K562 (cell line): ENCODE measurements around the gene CABP4. TPM values are rescaled to one million over a fixed set of nuclear protein-coding genes. Genes with fewer than 3 reads are reported as not detected.

Experiments
- BDP1 ChIP-seq: IDR thresholded peaks from 3 replicates; pipeline ENCODE4 v1.6.1; 2011; ENCODE audit not compliant: insufficient read length, insufficient read depth
- CC2D1A ChIP-seq: fragments of 450-650 bp; IDR thresholded peaks from 2 replicates; pipeline ENCODE4 v1.6.1; 2017; ENCODE audit warnings: mild to moderate bottlenecking
- CTBP1 ChIP-seq: fragments of 450-650 bp; IDR thresholded peaks from 2 replicates; pipeline ENCODE4 v1.6.1; 2016; ENCODE audit warnings: borderline replicate concordance
- CXXC5 ChIP-seq: fragments of 250-450 bp; sonication (Bioruptor Pico); IDR thresholded peaks from 2 replicates; pipeline ENCODE4 v1.8.0; 2022; ENCODE audit warnings: inconsistent platforms, mild to moderate bottlenecking, moderate library complexity
- E2F4 ChIP-seq: sonication (generic); formaldehyde crosslinking; IDR thresholded peaks from 2 replicates; pipeline ENCODE4 v1.8.0; 2022; ENCODE audit warnings: mild to moderate bottlenecking, low read depth, missing genetic modification reagents
- E2F8 ChIP-seq: fragments of 450-650 bp; IDR thresholded peaks from 2 replicates; pipeline ENCODE4 v1.7.1; 2018; ENCODE audit warnings: mild to moderate bottlenecking, low read depth; ENCODE audit not compliant: partially characterized antibody
- GATA2 ChIP-seq: sonication (generic); formaldehyde crosslinking; IDR thresholded peaks from 2 replicates; pipeline ENCODE4 v1.4.0; 2020; ENCODE audit warnings: mild to moderate bottlenecking, missing genetic modification reagents
- HOMEZ ChIP-seq: fragments of 250-450 bp; sonication (Bioruptor Pico); IDR thresholded peaks from 2 replicates; pipeline ENCODE4 v1.4.0; 2020; ENCODE audit warnings: mild to moderate bottlenecking, moderate library complexity
- MYNN ChIP-seq, 2 experiments: sonication (generic); formaldehyde crosslinking in 1 of 2; IDR thresholded peaks; 2 replicates each; pipeline versions ENCODE4 v1.5.0 to v1.6.1; 2016 to 2020; ENCODE audit warnings: antibody characterized with exemption in 1 of 2, missing genetic modification reagents in 1 of 2
- NR0B1 ChIP-seq: fragments of 450-650 bp; IDR thresholded peaks from one replicate; pipeline ENCODE4 v1.6.1; 2018; ENCODE audit warnings: mild to moderate bottlenecking, moderate library complexity; ENCODE audit not compliant: partially characterized antibody
- NRF1 ChIP-seq, 2 experiments: fragments of 450-650 bp; IDR thresholded peaks in 1 of 2; conservative IDR thresholded peaks in 1 of 2; 2 replicates each; pipeline ENCODE4 v1.6.1; 2014; ENCODE audit warnings: mild to moderate bottlenecking in 2 of 2
- PRMT5 ChIP-seq: sonication (generic); formaldehyde crosslinking; IDR thresholded peaks from 2 replicates; pipeline ENCODE4 v1.5.0; 2020; ENCODE audit warnings: missing genetic modification reagents
- RCOR1 ChIP-seq, 2 experiments: IDR thresholded peaks; 2 replicates each; pipeline ENCODE4 v1.6.1; 2012; ENCODE audit warnings: low read depth in 2 of 2, low read length in 2 of 2, borderline replicate concordance in 1 of 2, improper control_type of control experiment in 1 of 2
- SMARCB1 ChIP-seq: IDR thresholded peaks from 2 replicates; pipeline ENCODE4 v1.6.1; 2011; ENCODE audit warnings: improper control_type of control experiment, low read depth; ENCODE audit not compliant: insufficient read length
- TAF7 ChIP-seq: fragments of 450-650 bp; IDR thresholded peaks from 2 replicates; pipeline ENCODE4 v1.6.1; 2016; ENCODE audit warnings: missing genetic modification characterization, missing compliant biosample characterization
- THAP12 ChIP-seq: fragments of 250-450 bp; sonication (Bioruptor Pico); IDR thresholded peaks from 2 replicates; pipeline ENCODE4 v1.9.0; 2021; ENCODE audit warnings: mild to moderate bottlenecking, inconsistent platforms
- ZBED1 ChIP-seq: IDR thresholded peaks from 2 replicates; pipeline ENCODE4 v1.6.1; 2014
- ZNF12 ChIP-seq: sonication (generic); formaldehyde crosslinking; IDR thresholded peaks from 2 replicates; pipeline ENCODE4 v1.4.0; 2020; ENCODE audit warnings: mild to moderate bottlenecking, missing genetic modification reagents
- ZNF830 ChIP-seq: fragments of 250-450 bp; sonication (Bioruptor Pico); IDR thresholded peaks from 2 replicates; pipeline ENCODE4 v1.5.0; 2021; ENCODE audit warnings: mild to moderate bottlenecking
- ZZZ3 ChIP-seq: fragments of 450-650 bp; IDR thresholded peaks from 2 replicates; pipeline ENCODE4 v1.6.1; 2016; ENCODE audit warnings: antibody characterized with exemption, mild to moderate bottlenecking, moderate library complexity
- polyA plus RNA-seq, 8 experiments: library from polyadenylated mRNA; depleted of rRNA in 4 of 8; stranded (reverse) in 5 of 8; unstranded in 3 of 8; fragments of >200 nt; fragmentation: Nextera tagmentation in 2 of 8; fragmentation: Illumina TruSeq in 1 of 8; extraction: Ambion mirVana in 2 of 8; extraction: Trizol in 1 of 8; gene quantifications; 2 replicates each; pipeline versions ENCODE4 v1.2.1 to v1.2.3, GENCODE V29; 2011 to 2014; ENCODE audit warnings: inconsistent platforms in 1 of 8, missing spikeins in 1 of 8
- total RNA-seq, 7 experiments: library from RNA; depleted of rRNA in 6 of 7; stranded (reverse); fragments of >200 nt in 6 of 7; fragmentation: Illumina TruSeq in 2 of 7; extraction: Trizol in 2 of 7; gene quantifications; 2 replicates each; pipeline versions ENCODE4 v1.2.1 to v1.2.3, GENCODE V29; 2011 to 2021; ENCODE audit warnings: low replicate concordance in 1 of 7

CABP4 gene
- total and polyA plus RNA-seq, 9 of the 15 experiments (the other 6 are each of a cell fraction or from before 2014, with no cell fraction given), result 0.11 TPM; not detected in 8

- TF ChIP-seq E2F4 (CRISPR knock-in tag) (no peak), HOMEZ (no peak), CTBP1 (0 out of 2 replicates have a peak, but pooled peaks have one; percentile 22), CC2D1A (no peak), PRMT5 (CRISPR knock-in tag) (no peak), BDP1 (no peak), NRF1 (conservative IDR thresholded peaks at IDR 0.05 in 1 of 2, IDR thresholded peaks at IDR 0.05 in 1 of 2) (no peak), E2F8 (no peak), SMARCB1 (no peak), ZBED1 (0 out of 2 replicates have a peak, but pooled peaks have one; percentile 46), ZNF12 (CRISPR knock-in tag) (no peak), RCOR1 (IDR thresholded peaks at IDR 0.05; ENCODE audit: borderline replicate concordance in 1 of 2, low read depth in 2 of 2, low read length in 2 of 2) (peak in 1 of 2 experiments; percentile 57; a peak in 1 of 4 replicates), THAP12 (CRISPR knock-in tag) (no peak), TAF7 (tag) (no peak), CXXC5 (CRISPR knock-in tag) (0 out of 2 replicates have a peak, but pooled peaks have one; percentile 4), GATA2 (CRISPR knock-in tag) (peak; percentile 69), NR0B1 (no peak), ZZZ3 (no peak), ZNF830 (CRISPR knock-in tag) (no peak), MYNN (IDR thresholded peaks at IDR 0.05) (no peak), MYNN (CRISPR knock-in tag; IDR thresholded peaks at IDR 0.05) (no peak)
Measured at GRCh38 chr11:67463186-67463585, 8.0 kb downstream of the CABP4 start (continued).
